Epithelial cell of esophagus (primary cell): ENCODE results near the gene ETAA1.

ENCODE experiments used
- DNase-seq: peaks from one replicate; pipeline ENCODE4 v3.0.0; 2010; ENCODE audit warnings: low read depth
- H3K4me3 ChIP-seq: 2 replicates; pipeline ENCODE4 v1.5.1; 2011; ENCODE audit warnings: mild to moderate bottlenecking, low read length, control low read depth
- TF ChIP-seq, protein P1 (sequence below): IDR thresholded peaks from 2 replicates; pipeline ENCODE4 v1.5.1; 2011; ENCODE audit warnings: low read depth, mild to moderate bottlenecking, low read length, control low read depth, inconsistent platforms; ENCODE audit not compliant: insufficient read depth; ENCODE audit errors: missing control alignments

ETAA1 gene

GRCh38 chr2:67397143-67397986, at the start of gene ETAA1:
ETAA1 (plus strand) TSS chr2:67397333; CDS start chr2:67397449, 116 bp downstream.
- peak within 1 kb of the TSS; percentile 81 for H3K4me3 ChIP-seq
- TF ChIP-seq, protein P1, sequence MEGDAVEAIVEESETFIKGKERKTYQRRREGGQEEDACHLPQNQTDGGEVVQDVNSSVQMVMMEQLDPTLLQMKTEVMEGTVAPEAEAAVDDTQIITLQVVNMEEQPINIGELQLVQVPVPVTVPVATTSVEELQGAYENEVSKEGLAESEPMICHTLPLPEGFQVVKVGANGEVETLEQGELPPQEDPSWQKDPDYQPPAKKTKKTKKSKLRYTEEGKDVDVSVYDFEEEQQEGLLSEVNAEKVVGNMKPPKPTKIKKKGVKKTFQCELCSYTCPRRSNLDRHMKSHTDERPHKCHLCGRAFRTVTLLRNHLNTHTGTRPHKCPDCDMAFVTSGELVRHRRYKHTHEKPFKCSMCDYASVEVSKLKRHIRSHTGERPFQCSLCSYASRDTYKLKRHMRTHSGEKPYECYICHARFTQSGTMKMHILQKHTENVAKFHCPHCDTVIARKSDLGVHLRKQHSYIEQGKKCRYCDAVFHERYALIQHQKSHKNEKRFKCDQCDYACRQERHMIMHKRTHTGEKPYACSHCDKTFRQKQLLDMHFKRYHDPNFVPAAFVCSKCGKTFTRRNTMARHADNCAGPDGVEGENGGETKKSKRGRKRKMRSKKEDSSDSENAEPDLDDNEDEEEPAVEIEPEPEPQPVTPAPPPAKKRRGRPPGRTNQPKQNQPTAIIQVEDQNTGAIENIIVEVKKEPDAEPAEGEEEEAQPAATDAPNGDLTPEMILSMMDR = no peak
- DNase-seq = peak; percentile 93

GRCh38 chr2:67366832-67367412, 30.2 kb upstream of the ETAA1 start:
- H3K4me3 ChIP-seq = no peak overlapping the region
- TF ChIP-seq, protein P1 = no peak
- DNase-seq = no peak

- no peak for DNase-seq
- TF ChIP-seq, protein P1 = no peak
- H3K4me3 ChIP-seq = no peak overlapping the region
These were observed 22.7 kb upstream of the ETAA1 start for GRCh38 chr2:67374481-67374880.

DNA sequence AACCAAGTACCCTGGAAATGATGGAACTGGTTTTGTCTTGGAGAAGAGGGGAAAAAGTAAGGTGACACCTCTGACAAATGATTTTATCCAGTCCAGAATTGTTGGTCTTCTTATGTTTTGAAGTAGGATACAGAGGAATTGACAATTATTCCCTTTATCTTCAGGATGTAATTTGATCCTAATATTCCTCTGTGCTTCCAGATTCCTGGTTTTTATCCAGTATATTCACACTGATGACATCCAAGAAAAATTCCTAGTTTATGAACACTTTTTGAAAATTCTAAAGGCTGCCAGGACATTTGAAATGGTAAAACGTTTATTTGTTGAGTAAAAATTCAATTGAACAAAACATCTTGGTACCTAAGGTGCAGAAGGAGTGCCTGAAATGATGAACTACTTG, 22.2 kb upstream of the ETAA1 start:
- TF ChIP-seq, protein P1 = no peak
- H3K4me3 ChIP-seq = no peak overlapping the region
- DNase-seq = no peak

- TF ChIP-seq, protein P1 = no peak
- H3K4me3 ChIP-seq = no peak overlapping the region
- DNase-seq = no peak
These were observed 18.6 kb upstream of the ETAA1 start for GRCh38 chr2:67378555-67378954.

GRCh38 chr2:67379048-67379447, 18.1 kb upstream of the ETAA1 start:
- TF ChIP-seq, protein P1 = no peak
- no peak overlapping the region for H3K4me3 ChIP-seq
- DNase-seq = no peak
